Activated CD4-positive, alpha-beta T cell treated with anti-CD3 and anti-CD28 coated beads, Interleukin-10, Interleukin-2, amounts not matched to agents 100 ng/mL and 50 ng/mL, durations not matched to agents 16 hours and 8 hours (primary cell): ENCODE data around the gene FOXN3.
"Not testable (repeated sequence)": the region's sequence is repeated elsewhere in the genome, so short reads cannot be mapped to it uniquely, and the experiment has no call there.

Experiments
- DNase-seq: peaks from one replicate; pipeline ENCODE4 v3.0.0-alpha.2; 2020

The FOXN3 gene

DNA sequence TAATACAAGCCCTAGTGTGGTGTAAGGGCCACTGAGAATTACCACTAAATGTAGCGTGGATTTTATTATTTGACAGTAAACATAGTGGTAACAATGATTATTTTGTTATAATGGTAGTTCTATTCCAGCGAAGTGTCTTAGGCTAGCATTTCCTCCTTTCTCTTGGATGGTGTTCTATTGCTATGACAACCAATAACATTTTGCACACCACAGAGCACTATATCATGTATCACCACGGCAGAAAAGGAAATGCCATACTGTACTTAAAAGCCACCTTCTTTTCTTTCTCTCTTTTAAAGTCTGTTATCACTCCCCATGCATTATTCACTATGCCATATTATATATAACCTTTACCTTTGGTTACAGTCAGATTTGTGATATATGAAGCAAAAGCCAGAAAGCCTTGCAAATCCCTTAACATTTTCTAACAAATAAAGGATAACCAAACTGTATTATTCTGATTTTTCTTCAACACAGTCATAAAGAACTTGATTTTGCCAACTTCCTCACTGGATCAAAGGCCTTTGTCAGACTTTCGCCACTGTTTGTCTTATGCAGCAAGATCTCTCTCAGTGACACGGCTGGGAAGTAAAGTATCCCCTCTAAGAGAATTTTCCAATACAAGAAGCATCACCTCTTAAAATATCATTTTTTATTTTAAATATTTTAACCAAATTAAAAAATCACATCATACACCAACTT lies 195.8 kb downstream of the FOXN3 start:
- DNase-seq: peak; percentile 8

DNA sequence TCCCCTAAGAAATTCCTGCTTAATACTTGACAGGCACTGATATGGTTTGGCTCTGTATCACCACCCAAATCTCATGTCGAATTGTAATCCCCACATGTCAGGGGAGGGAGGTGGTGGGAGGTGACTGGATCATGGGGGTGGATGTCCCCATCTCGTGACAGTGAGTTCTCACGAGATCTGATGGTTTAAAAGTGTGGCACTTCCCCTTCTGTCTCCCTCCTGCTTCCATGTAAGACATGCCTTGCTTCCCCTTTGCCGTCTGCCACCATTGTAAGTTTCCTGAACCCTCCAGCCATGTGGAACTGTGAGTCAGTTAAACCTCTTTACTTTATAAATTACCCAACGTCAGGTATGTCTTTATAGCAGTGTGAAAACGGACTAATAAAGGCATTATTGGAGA lies 198.0 kb downstream of the FOXN3 start:
- no peak for DNase-seq

GRCh38 chr14:89217891-89218290 lies 199.1 kb downstream of the FOXN3 start:
- no peak for DNase-seq

DNA sequence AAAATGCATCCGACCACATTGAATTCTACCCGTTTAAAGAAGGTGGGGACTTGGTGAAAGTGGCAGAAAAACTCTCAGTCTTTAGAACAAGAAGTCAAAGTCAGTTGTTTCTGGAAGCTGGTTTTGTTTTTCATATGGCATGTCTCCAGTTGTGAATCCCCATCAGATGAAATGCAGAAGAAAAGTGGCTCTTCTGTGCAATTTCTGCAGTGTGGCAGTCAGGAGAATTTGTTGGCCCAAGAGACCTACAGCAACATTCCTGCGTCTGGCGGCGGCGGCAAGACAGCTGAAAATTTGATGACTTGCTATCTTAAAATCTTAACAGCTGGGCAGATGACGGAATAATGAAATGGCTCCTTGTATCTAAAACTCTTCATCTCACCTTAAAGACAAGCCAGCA lies 201.5 kb downstream of the FOXN3 start:
- no peak for DNase-seq

DNA sequence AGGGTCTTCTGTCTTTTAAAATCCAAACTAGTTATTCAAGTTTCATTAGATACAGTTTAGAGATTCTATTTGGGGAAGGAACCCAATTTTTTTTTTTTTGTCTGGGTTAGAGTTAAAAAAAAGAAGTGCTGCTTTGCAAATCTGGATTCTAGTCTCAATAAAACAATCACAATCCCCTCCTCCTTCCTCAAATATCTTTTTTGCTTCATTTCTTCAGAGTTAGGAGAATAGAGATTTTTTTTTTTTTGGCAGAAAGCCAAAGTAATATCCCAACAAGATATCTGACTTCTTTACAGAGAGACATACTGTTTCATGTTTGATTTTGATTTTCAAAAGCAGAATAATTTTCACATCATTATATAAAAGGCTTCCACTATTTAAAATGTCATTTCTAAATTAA lies 201.9 kb downstream of the FOXN3 start:
- no peak for DNase-seq

DNA sequence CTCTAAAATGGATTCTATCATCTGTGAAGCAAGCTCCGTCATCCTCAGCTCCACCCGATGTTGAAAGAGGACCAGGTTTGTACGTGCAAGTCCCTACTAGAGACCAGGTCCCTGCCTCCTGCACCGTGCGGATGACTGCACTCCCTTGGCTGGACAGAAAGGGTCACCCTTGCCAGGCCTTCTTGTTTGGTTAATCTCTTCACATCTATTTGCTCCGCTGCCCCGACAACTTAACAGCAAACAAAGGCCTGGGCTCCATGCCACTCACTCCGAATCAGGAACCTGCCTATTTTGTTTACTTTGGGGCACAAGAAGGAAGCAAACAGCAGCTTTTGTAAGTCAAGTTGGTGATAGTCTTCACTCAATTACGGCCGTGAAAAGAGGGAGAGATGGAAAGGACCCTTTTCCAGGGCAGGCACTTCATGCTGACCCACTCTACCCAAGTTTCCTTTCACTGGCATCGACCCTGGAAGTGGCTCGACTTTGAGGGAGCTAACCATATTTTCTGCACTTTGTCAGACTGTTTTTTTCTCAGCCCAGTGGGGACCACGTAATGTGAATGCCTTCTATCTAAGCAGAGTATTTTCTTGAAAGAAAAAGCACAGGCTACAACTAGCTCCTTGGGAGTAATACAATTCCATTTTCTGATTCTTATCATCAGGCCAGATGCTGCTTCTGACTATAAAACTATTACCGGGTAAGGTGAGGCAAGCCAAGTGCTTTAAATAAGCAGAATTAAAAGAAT lies 202.6 kb downstream of the FOXN3 start:
- DNase-seq: no peak

DNA sequence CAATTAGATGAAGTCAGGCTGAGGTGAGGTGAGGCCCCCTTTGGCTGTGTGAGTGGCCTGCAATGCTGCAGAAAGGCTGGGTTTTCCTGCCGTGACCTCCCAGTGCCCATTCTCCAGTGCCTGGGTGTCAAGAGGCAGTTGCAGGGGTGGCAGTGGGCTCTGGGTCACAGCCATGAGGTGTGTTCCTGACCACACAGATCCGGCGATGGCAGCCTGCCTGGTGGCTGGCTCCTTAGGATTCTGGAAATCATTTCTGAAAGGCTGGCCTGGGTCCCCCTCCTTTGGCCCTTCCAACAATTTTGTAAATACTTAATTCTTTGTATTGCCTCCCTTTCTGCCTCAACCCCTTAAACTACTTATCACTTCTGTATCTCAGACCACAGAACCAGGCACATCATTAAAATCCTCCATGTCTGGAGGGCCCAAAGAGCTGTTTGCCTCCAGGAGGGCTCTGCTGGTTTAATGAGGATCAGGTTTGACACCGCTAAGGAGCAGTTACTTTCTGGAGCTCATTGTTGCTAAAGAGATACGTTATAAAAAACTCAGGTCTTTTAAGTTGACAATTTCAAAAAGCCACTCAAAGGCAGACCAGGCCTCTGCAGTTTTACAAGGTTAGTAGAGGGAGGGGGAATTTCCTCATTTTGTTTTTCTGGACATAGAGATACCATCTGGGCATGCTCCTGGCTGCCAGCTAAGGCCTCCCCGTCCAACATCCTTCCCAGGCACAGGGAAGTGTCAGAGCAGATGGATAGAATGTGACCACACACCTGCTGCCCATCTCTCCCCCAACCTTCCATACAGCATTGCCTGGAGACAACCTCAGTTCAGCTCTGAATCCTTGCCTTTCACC lies 204.4 kb downstream of the FOXN3 start:
- no peak for DNase-seq

GRCh38 chr14:89209558-89209957 lies 207.5 kb downstream of the FOXN3 start:
- no peak for DNase-seq

GRCh38 chr14:89207925-89208328 lies 209.1 kb downstream of the FOXN3 start:
- no peak for DNase-seq

- DNase-seq: no peak
Measured at GRCh38 chr14:89206389-89207031, 210.5 kb downstream of the FOXN3 start.

DNA sequence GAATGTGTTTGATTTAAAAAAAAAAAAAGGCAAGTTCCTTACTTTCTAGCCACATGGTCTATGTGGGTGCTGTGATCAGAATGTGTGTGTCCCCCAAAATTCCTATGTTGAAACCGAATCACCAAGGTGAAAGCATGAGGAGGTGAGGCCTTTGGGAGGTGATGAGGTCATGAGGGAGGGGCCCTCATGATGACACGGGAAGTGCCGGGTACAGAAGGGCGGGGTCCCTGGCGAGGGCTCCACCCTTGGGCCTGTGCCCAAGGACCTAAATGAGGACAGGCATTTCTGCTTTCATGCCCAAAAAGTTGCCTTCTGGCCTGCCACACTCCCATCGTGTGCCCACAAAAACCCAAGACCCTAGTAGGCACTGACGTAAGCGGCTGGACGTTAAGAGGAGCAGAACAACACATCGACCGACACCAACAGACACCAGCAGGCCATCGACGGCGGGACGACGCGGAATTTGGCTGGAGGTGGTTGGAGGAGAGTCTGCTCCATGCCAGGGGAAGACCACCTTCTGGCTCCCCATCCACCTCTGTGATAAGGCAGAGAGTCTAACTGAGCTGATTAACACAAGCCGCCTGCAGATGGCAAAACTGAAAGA lies 211.8 kb downstream of the FOXN3 start:
- no peak for DNase-seq

GRCh38 chr14:89202413-89203190 lies 214.4 kb downstream of the FOXN3 start:
- DNase-seq: no peak

- no peak for DNase-seq
Measured at GRCh38 chr14:89201645-89202044, 215.4 kb downstream of the FOXN3 start.

DNA sequence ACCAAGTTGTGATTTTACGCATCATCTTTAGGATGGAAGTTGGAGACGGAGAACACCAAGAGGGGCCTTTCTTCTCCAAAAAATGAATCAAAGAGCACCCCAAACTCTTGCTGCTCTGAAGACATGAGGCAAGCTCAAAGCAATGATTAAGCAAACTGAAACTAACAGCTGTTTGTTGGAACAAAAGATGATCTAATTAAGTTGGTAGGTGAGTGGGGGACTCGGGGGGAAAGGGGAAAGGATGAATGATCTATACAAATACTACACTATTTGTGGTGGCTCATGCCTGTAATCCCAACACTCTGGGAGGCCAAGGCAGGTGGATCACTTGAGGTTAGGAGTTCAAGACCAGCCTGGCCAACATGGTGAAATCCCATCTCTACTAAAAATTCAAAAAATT lies 217.7 kb downstream of the FOXN3 start:
- not testable (repeated sequence) for DNase-seq

DNA sequence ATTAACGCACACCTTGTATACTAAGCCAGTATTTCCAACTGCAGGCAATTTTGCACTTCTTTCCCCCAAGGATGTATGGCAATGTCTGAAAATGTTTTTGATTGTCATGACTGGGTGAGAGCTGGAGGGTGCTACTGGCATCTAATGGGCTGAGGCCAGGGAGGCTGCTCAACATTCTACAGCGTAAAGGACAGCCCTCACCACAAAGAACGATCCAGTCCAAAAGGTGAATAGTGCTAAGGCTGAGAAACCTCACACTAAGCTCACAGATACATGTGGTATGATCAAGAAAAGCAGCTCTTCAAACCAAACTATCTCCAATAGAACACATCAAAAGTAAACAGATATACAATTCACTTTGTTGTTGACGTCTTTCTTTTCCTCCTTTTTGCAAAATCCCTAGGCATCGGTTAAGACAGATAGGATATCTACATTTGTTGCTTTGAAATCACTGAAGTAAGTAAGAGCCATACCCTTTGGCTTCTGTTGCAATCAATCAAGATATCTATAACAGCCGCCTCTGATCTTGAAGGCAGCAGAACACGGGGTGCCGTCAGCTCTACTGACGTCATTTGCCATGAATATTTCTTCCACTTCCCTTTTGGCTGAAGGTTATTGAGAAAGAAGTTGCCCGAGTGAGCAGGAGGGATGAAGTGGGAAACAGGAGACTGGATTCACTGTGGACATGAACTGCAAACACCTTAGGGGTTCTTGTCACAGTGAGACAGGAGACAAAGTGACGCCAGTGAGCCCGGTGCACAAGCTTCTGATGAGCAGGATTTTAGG lies 218.3 kb downstream of the FOXN3 start:
- no peak for DNase-seq

- no peak for DNase-seq
Measured at GRCh38 chr14:89197623-89198022, 219.4 kb downstream of the FOXN3 start.

DNA sequence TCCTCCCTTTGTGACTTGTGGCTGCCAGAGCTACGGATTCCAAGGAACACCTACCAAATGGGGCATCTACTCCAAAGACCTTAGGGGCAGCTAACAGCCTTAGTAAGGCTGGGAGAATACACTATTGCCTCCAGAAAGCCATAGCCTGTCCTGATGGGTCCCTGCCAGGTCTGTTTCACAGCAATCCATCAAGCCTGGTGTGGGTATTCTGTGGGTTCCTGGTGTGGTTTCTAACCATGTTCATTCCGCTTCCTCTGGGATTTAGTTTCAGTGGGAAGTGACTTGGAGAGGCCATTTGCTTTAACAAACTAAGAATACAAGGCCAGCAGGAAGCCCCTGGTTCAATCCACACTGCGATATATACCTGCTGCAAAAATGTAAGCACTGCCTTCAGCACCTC lies 220.5 kb downstream of the FOXN3 start:
- DNase-seq: no peak

- no peak for DNase-seq
Measured at GRCh38 chr14:89194376-89194775, 222.7 kb downstream of the FOXN3 start.

GRCh38 chr14:89190765-89191513 lies 226.1 kb downstream of the FOXN3 start:
- DNase-seq: no peak

DNA sequence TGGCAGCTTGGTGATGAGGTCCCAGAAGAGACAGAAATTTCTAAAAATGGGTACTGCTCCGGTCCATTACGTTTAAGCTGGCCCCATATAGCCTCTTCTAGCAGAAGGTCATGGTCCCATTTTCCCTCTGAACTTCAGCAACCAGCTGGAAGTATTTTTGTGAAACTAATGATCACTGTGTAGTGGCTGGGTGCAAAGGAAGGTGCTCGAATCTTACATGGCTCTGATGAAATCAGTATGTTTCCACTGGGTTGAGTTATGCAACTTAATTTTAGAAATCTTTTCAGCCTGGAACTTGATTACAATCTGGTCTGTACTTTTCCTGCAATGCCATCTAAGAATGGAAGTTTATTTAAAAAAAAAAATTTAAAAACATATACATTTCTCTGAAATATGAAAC lies 228.5 kb downstream of the FOXN3 start:
- no peak for DNase-seq
